Lower lobe of right lung (tissue), 2 donors: ENCODE measurements around the gene IDUA. TPM values are rescaled to one million over a fixed set of nuclear protein-coding genes. Genes with fewer than 3 reads are reported as not detected.

Experiments
- ATAC-seq, 2 donors: fragments of 200-7000 bp; cut with Tn5 transposase; one replicate each; pipeline ENCODE4 v1.9.1; 2020 to 2022; ENCODE audit warnings: mild to moderate bottlenecking in 2 of 2, moderate library complexity in 2 of 2
- DNase-seq: peaks from one replicate; pipeline ENCODE4 v3.0.0-alpha.2; 2020
- H3K27ac ChIP-seq: fragments of 200-600 bp; one replicate; pipeline ENCODE4 v1.8.0; 2022
- H3K27me3 ChIP-seq: fragments of 200-600 bp; one replicate; pipeline ENCODE4 v1.8.0; 2022; ENCODE audit warnings: low read depth
- H3K36me3 ChIP-seq: fragments of 200-600 bp; one replicate; pipeline ENCODE4 v1.8.0; 2022; ENCODE audit warnings: mild to moderate bottlenecking
- H3K4me1 ChIP-seq: fragments of 200-600 bp; one replicate; pipeline ENCODE4 v1.8.0; 2022
- H3K4me3 ChIP-seq: fragments of 200-600 bp; one replicate; pipeline ENCODE4 v1.8.0; 2022; ENCODE audit warnings: mild to moderate bottlenecking
- H3K9me3 ChIP-seq: fragments of 200-600 bp; one replicate; pipeline ENCODE4 v1.8.0; 2022
- intact Hi-C: fragments of 100-400 bp; cut with DNase I; formaldehyde crosslinking; loops from one replicate; pipeline ENCODE4 v1.11.0; 2022
- total RNA-seq: library from RNA; stranded (reverse); fragmentation: NEBNext Ultra II Directional; extraction: Animal tissue kit (Norgen Biotek cat#: 25700); gene quantifications from one replicate; pipeline ENCODE4 v1.2.1, GENCODE V29; 2021
- TF ChIP-seq, protein P1 (sequence below): fragments of 200-600 bp; IDR thresholded peaks from one replicate; pipeline ENCODE4 v1.8.0; 2022; ENCODE audit warnings: antibody characterized with exemption, mild to moderate bottlenecking
- donor health status: DM: no; HTN: yes; CAD: no; lungs with severe emphysema.

IDUA gene
- total RNA-seq, 1 donor from 2014 or later: 46.0 TPM

DNA sequence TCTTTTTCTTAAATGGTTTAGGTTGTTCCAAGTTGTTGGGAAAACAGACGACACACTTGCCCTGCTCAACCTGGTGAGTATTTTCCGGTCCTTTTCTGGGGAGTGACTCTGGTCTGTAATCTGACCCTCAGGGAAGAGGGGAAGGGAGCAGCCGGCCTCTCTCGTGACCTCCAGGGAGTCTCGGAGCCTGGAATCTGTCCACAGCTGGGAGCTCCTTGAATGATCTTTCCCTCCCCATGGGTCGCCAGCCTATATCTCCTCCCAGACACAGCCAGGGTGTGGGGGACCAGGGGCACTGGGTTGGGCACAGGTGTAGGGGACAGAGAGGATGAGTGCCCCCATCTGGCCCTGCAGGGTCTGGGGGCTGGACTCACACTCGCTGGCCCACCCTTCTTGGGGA, 35.7 kb upstream of the IDUA start:
- H3K36me3 ChIP-seq: peaks cover 38% of the 10 kb centered on the region
- H3K4me3 ChIP-seq: no peak overlapping the region
- TF ChIP-seq, protein P1, sequence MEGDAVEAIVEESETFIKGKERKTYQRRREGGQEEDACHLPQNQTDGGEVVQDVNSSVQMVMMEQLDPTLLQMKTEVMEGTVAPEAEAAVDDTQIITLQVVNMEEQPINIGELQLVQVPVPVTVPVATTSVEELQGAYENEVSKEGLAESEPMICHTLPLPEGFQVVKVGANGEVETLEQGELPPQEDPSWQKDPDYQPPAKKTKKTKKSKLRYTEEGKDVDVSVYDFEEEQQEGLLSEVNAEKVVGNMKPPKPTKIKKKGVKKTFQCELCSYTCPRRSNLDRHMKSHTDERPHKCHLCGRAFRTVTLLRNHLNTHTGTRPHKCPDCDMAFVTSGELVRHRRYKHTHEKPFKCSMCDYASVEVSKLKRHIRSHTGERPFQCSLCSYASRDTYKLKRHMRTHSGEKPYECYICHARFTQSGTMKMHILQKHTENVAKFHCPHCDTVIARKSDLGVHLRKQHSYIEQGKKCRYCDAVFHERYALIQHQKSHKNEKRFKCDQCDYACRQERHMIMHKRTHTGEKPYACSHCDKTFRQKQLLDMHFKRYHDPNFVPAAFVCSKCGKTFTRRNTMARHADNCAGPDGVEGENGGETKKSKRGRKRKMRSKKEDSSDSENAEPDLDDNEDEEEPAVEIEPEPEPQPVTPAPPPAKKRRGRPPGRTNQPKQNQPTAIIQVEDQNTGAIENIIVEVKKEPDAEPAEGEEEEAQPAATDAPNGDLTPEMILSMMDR: no peak
- H3K27me3 ChIP-seq: no peaks in the 10 kb centered on the region
- ATAC-seq: no peak
- intact Hi-C loops: no loop called here
- DNase-seq: no peak
- no peaks in the 10 kb centered on the region for H3K9me3 ChIP-seq
- no peaks in the 10 kb centered on the region for H3K4me1 ChIP-seq
- H3K27ac ChIP-seq: no peak overlapping the region

DNA sequence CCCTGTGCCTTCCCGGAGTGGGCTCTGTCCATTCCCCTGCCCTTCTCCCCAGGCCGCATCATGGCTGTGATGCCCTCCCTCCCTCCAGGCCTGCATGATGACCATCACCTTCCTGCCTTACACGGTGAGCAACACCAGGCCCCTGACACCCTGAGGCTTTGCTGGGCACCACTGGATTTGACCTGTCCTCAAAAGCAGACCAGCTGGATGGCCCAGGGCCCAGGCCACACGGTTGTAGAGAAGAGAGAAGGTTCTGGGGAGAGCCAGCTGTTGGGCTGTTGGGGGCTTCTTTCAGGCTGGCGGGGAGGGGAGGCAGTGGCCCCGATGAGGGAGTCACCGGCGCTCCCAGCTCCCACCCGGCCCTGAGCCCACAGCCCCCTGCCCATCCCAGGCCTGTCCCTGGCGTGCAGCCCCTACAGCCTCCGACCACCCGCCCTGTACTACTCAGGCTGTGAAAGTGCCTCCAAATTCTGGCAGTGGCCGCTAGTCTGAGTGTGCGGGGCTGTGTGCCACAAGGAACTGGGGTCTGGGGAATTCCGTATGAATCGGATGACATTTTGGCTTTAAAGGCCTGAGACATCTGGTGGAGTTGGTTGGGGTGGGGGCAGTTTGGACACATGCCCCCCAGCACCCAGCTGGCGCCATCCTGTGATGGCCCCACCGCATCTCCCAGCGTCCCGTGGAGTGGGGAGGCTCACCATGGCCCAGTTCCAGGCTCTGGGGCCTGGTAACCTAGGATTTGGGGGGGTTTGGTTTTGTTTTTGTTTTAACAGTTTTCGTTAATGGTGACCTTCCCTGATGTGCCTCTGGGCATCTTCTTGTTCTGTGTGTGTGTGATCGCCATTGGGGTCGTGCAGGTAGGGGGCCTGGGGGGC, 35.0 kb upstream of the IDUA start:
- peaks cover 43% of the 10 kb centered on the region for H3K36me3 ChIP-seq
- H3K27me3 ChIP-seq: no peaks in the 10 kb centered on the region
- no peak overlapping the region for H3K4me3 ChIP-seq
- intact Hi-C loops: no loop called here
- no peaks in the 10 kb centered on the region for H3K4me1 ChIP-seq
- no peaks in the 10 kb centered on the region for H3K9me3 ChIP-seq
- TF ChIP-seq, protein P1: no peak
- ATAC-seq: no peak
- no peak for DNase-seq
- no peak overlapping the region for H3K27ac ChIP-seq

DNA sequence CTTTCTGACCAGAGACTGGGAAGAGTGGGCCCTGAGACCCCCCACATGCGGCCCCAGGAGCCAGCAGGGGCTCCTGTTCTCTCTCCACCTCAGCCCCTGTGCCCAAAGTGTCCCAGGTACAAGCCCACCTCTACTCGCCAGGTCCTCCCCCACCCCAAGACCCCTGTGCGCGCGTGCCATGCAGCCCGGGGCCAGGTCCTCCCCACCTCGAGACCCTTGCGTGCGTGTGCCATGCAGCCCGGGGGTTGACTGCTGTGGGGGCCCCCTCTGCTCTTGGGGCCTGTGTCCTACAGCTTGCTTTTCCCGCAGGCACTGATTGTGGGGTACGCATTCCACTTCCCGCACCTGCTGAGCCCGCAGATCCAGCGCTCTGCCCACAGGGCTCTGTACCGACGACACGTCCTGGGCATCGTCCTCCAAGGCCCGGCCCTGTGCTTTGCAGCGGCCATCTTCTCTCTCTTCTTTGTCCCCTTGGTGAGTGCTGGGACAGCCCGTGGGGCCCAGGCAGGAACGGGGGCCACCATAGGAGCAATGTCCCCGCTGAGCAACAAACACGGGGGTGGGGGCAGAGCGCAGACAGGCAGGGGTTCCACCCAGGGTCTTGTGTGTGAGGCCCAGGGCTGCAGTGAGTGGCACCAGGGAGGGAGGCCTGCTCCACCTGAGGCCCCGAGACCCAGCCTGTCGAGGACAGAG, 33.8 kb upstream of the IDUA start:
- intact Hi-C loops: no loop called here
- no peak for ATAC-seq
- H3K36me3 ChIP-seq: peaks cover 52% of the 10 kb centered on the region
- H3K9me3 ChIP-seq: no peaks in the 10 kb centered on the region
- DNase-seq: no peak
- H3K27me3 ChIP-seq: no peaks in the 10 kb centered on the region
- TF ChIP-seq, protein P1: no peak
- H3K4me3 ChIP-seq: no peak overlapping the region
- no peaks in the 10 kb centered on the region for H3K4me1 ChIP-seq
- no peak overlapping the region for H3K27ac ChIP-seq

DNA sequence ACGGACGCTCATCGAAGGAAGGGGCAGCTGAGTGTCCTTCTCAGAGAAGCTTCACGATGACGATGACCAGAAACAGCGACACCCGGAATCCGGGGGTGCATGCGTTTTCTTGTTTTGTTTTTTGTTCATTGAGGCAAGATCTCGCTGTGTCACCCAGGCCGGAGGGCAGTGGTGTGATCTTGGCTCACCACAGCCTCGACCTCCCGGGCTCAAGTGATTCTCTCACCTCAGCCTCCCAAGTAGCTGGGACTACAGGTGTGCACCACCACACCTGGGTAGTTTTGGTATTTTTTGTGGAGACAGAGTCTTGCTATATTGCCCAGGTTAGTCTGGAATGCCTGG, 33.3 kb upstream of the IDUA start:
- Histone ChIP-seq H3K4me3 (no peak overlapping the region), H3K36me3 (peaks cover 57% of the 10 kb centered on the region), H3K4me1 (no peaks in the 10 kb centered on the region), H3K27me3 (no peaks in the 10 kb centered on the region), H3K27ac (no peak overlapping the region), H3K9me3 (no peaks in the 10 kb centered on the region)
- TF ChIP-seq, protein P1: no peak
- ATAC-seq (no peak), DNase-seq (no peak)
- intact Hi-C loops: no loop called here

DNA sequence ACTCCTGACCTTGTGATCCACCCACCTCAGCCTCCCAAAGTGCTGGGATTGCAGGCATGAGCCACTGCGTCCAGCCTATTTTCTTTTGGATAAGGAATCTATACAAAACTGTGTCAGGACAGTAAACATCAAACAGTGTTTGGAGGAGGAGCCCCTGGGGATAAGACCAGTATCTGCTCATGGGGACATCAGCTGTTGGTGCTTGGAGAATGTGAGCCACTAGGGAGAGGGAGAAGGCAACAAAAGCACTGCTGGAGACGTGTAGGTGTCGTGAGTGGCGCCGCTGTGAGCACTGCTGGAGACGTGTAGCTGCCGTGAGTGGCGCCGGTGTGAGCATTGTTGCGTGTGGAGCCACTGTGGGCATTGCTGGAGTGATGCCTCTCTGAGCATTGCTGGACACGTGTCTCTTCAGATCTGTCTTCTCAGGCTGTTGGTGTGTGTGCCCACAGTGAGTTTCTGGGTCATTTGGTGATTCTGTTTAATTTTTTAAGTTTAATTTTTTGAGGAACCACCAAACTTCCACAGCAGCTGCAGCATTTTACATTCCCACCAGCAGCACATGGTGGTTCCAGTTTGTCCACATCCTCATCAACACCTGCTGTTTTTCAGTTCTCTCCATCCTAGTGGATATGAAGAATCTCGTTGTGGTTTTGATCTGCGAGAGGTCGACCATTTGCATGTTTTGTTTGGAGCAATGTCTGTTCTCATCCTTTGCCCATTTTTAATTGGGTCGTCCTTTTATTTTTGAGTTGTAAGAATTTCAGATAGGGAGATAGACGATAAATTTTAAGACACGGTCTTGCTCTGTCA, 32.4 kb upstream of the IDUA start:
- DNase-seq: no peak
- H3K36me3 ChIP-seq: peaks cover 66% of the 10 kb centered on the region

More for the DNA sequence above, 32.4 kb upstream of the IDUA start:
- Histone ChIP-seq H3K27ac (no peak overlapping the region), H3K9me3 (no peaks in the 10 kb centered on the region), H3K4me1 (no peaks in the 10 kb centered on the region), H3K27me3 (no peaks in the 10 kb centered on the region), H3K4me3 (no peak overlapping the region)
- TF ChIP-seq, protein P1: no peak
- no peak for ATAC-seq
- intact Hi-C loops: no loop called here
